Measurements from ENCODE around the gene AVPI1. TPM values are rescaled to one million over a fixed set of nuclear protein-coding genes. Genes with fewer than 3 reads are reported as not detected.
A peak's percentile ranks its signal among the peaks of the same experiment; 100 is the strongest.

AVPI1 gene
- total and polyA plus RNA-seq, 2 of the 13 experiments (the other 11 are each of a cell fraction or from before 2014, with no cell fraction given), result 39.8 to 61.2 TPM

DNA sequence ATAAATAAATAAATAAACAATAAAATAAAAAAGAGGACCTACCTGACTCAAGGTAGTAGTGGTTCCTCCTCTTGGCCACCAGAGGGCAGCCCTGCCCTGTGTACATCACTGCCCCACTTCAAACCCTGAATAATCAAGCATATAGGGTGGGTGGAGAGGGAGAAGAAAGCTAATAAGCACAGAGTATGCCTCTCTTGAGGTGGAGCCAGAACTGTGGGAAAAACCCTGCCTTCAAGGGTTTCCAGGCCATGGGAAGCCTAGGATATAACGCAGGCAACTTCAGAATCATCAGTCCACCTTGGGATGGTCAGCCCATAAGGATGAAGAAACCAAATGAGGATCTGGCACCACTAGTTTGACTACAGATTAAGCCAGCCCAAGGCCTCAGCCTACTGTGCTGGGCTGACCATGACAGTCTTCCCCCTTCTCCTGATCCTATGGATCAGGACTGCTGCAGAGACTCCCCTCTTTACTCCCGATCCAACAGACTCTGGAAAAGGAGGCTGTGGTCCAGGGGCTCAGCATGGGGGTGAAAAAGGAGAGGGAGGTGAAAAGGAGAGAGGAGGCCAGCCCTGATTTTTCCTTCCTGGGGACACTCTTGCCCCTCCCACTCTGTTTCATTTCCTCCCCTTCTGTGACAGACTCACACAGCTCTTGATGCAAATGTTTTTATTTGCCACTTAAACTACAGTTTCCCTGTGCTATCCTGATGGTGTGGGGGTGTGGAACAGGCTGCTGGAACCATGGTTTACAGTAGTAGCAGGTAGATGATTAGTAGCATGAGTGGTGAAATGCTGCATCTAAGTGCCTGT lies 10.1 kb downstream of the AVPI1 start (continued):
- TF ChIP-seq HDAC6 (IDR thresholded peaks at IDR 0.05; ENCODE audit: low read depth, low read length) (no peak), XRCC5 (optimal IDR thresholded peaks at IDR 0.05; ENCODE audit: low read length) (no peak), STAG1 (CRISPR knock-in tag; IDR thresholded peaks at IDR 0.05) (peak; percentile 79), ZFP1 (CRISPR knock-in tag; IDR thresholded peaks at IDR 0.05) (no peak), FOXA3 (CRISPR knock-in tag; IDR thresholded peaks at IDR 0.05) (0 out of 2 replicates have a peak, but pooled peaks have one; percentile 44), DMAP1 (CRISPR knock-in tag; IDR thresholded peaks at IDR 0.05) (no peak), ZNF550 (CRISPR knock-in tag; IDR thresholded peaks at IDR 0.05; ENCODE audit: borderline replicate concordance) (no peak), DNMT3B (CRISPR knock-in tag; conservative IDR thresholded peaks at IDR 0.05) (no peak), ZNF12 (CRISPR knock-in tag; IDR thresholded peaks at IDR 0.05) (no peak), EHMT2 (IDR thresholded peaks at IDR 0.05; ENCODE audit: borderline replicate concordance, low read depth, low read length) (no peak), CSRNP2 (CRISPR knock-in tag; conservative IDR thresholded peaks at IDR 0.05; ENCODE audit: low read depth) (no peak), CTCF (CRISPR knock-in tag; IDR thresholded peaks at IDR 0.05) (peak; percentile 82), ZNF331 (CRISPR knock-in tag; IDR thresholded peaks at IDR 0.05) (0 out of 2 replicates have a peak, but pooled peaks have one; percentile 25), ZNF430 (CRISPR knock-in tag; IDR thresholded peaks at IDR 0.05) (0 out of 2 replicates have a peak, but pooled peaks have one; percentile 40), RAD21 (CRISPR knock-in tag; IDR thresholded peaks at IDR 0.05) (peak; percentile 74), BHLHE40 (IDR thresholded peaks at IDR 0.05; ENCODE audit: low read length) (no peak), ZNF432 (CRISPR knock-in tag; IDR thresholded peaks at IDR 0.05; ENCODE audit: borderline replicate concordance) (no peak), ZNF251 (CRISPR knock-in tag; IDR thresholded peaks at IDR 0.05) (no peak)
- TF ChIP-seq, protein P1, sequence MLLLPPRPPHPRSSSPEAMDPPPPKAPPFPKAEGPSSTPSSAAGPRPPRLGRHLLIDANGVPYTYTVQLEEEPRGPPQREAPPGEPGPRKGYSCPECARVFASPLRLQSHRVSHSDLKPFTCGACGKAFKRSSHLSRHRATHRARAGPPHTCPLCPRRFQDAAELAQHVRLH (CRISPR knock-in tag; IDR thresholded peaks at IDR 0.05; ENCODE audit: borderline replicate concordance, low read depth), result 0 out of 2 replicates have a peak, but pooled peaks have one; percentile 62
- TF ChIP-seq, protein P2, sequence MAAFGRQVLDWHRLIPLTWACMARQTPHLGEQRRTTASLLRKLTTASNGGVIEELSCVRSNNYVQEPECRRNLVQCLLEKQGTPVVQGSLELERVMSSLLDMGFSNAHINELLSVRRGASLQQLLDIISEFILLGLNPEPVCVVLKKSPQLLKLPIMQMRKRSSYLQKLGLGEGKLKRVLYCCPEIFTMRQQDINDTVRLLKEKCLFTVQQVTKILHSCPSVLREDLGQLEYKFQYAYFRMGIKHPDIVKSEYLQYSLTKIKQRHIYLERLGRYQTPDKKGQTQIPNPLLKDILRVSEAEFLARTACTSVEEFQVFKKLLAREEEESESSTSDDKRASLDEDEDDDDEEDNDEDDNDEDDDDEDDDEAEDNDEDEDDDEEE (CRISPR knock-in tag; IDR thresholded peaks at IDR 0.05), result peak; percentile 26; the same call in 1 of the 2 replicates
- TF ChIP-seq, protein P3, sequence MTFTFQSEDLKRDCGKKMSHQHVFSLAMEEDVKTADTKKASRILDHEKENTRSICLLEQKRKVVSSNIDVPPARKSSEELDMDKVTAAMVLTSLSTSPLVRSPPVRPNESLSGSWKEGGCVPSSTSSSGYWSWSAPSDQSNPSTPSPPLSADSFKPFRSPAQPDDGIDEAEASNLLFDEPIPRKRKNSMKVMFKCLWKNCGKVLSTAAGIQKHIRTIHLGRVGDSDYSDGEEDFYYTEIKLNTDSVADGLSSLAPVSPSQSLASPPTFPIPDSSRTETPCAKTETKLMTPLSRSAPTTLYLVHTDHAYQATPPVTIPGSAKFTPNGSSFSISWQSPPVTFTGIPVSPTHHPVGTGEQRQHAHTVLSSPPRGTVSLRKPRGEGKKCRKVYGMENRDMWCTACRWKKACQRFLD (CRISPR knock-in tag; IDR thresholded peaks at IDR 0.05; ENCODE audit: borderline replicate concordance), result no peak
- TF ChIP-seq, protein P4, sequence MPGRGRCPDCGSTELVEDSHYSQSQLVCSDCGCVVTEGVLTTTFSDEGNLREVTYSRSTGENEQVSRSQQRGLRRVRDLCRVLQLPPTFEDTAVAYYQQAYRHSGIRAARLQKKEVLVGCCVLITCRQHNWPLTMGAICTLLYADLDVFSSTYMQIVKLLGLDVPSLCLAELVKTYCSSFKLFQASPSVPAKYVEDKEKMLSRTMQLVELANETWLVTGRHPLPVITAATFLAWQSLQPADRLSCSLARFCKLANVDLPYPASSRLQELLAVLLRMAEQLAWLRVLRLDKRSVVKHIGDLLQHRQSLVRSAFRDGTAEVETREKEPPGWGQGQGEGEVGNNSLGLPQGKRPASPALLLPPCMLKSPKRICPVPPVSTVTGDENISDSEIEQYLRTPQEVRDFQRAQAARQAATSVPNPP (CRISPR knock-in tag; IDR thresholded peaks at IDR 0.05), result no peak

Measured in HepG2 (cell line).